GM23338 (cell line): ENCODE measurements around the gene CCAR1. TPM values are rescaled to one million over a fixed set of nuclear protein-coding genes. Genes with fewer than 3 reads are reported as not detected.

Source experiments
- ATAC-seq: fragments of 200-7000 bp; cut with Tn5 transposase; 3 replicates; pipeline ENCODE4 v1.9.1; 2020
- DNase-seq: peaks from one replicate; pipeline ENCODE4 v3.0.0-alpha.2; 2015; ENCODE audit warnings: low spot score
- H2AFZ ChIP-seq: fragments of 200-600 bp; sonication (generic); 2 replicates; pipeline ENCODE4 v1.8.0; 2016; ENCODE audit warnings: antibody characterized with exemption, mild to moderate bottlenecking, moderate library complexity
- H3F3A ChIP-seq: fragments of 200-600 bp; sonication (generic); replicated peaks from 2 replicates; pipeline ENCODE4 v1.8.0; 2017; ENCODE audit warnings: antibody characterized with exemption, mixed run types, low read depth
- H3K27ac ChIP-seq: fragments of 200-600 bp; sonication (generic); 2 replicates; pipeline ENCODE4 v1.6.1; 2016; ENCODE audit warnings: low read depth
- H3K27me3 ChIP-seq: fragments of 200-600 bp; sonication (generic); 2 replicates; pipeline ENCODE4 v1.8.0; 2016; ENCODE audit warnings: mild to moderate bottlenecking, mixed run types, moderate library complexity; ENCODE audit not compliant: insufficient read depth
- H3K36me3 ChIP-seq: fragments of 200-600 bp; sonication (generic); 2 replicates; pipeline ENCODE4 v1.8.0; 2016; ENCODE audit warnings: mild to moderate bottlenecking; ENCODE audit not compliant: insufficient read depth
- H3K4me1 ChIP-seq: fragments of 200-600 bp; sonication (generic); 2 replicates; pipeline ENCODE4 v1.8.0; 2016; ENCODE audit warnings: mild to moderate bottlenecking, moderate library complexity; ENCODE audit not compliant: insufficient read depth
- H3K4me2 ChIP-seq: fragments of 200-600 bp; sonication (generic); 2 replicates; pipeline ENCODE4 v1.7.1; 2017; ENCODE audit warnings: mixed run types
- H3K4me3 ChIP-seq: fragments of 200-600 bp; sonication (generic); 2 replicates; pipeline ENCODE4 v1.6.1; 2016; ENCODE audit warnings: mixed run types
- H3K79me2 ChIP-seq: fragments of 200-600 bp; sonication (generic); replicated peaks from 2 replicates; pipeline ENCODE4 v1.8.0; 2017; ENCODE audit warnings: mild to moderate bottlenecking; ENCODE audit not compliant: insufficient read depth
- H3K9me2 ChIP-seq: fragments of 200-600 bp; sonication (generic); 2 replicates; pipeline ENCODE4 v1.8.0; 2017; ENCODE audit not compliant: insufficient read depth
- H4K20me1 ChIP-seq: fragments of 200-600 bp; sonication (generic); replicated peaks from 2 replicates; pipeline ENCODE4 v1.8.0; 2017; ENCODE audit warnings: mild to moderate bottlenecking; ENCODE audit not compliant: insufficient read depth
- H3K27ac Mint-ChIP-seq: 2 replicates; pipeline ENCODE4 v1.8.0; 2020; ENCODE audit warnings: inconsistent platforms, mild to moderate bottlenecking, moderate library complexity, mixed read lengths
- H3K27me3 Mint-ChIP-seq: 3 replicates; pipeline ENCODE4 v1.8.0; 2022; ENCODE audit warnings: low read depth, mild to moderate bottlenecking, moderate library complexity, mixed read lengths, inconsistent platforms; ENCODE audit not compliant: insufficient read depth, poor library complexity
- H3K36me3 Mint-ChIP-seq: 3 replicates; pipeline ENCODE4 v1.8.0; 2021; ENCODE audit warnings: low read depth, mild to moderate bottlenecking, inconsistent platforms, moderate library complexity, mixed read lengths
- H3K4me1 Mint-ChIP-seq: 3 replicates; pipeline ENCODE4 v1.8.0; 2020; ENCODE audit warnings: mild to moderate bottlenecking, inconsistent platforms, mixed read lengths
- H3K4me3 Mint-ChIP-seq: 3 replicates; pipeline ENCODE4 v1.8.0; 2021; ENCODE audit warnings: moderate library complexity, mild to moderate bottlenecking, inconsistent platforms, mixed read lengths
- H3K9me3 Mint-ChIP-seq: 3 replicates; pipeline ENCODE4 v1.8.0; 2020; ENCODE audit warnings: moderate library complexity, mild to moderate bottlenecking, inconsistent platforms, mixed read lengths
- CTCF ChIP-seq, 2 experiments: fragments of 200-600 bp in 1 of 2; sonication (generic) in 1 of 2; conservative IDR thresholded peaks; 2 replicates each; pipeline versions ENCODE4 v1.5.1 to v1.6.1; 2016 to 2017; ENCODE audit warnings: antibody characterized with exemption in 2 of 2, low read depth in 2 of 2, mild to moderate bottlenecking in 2 of 2, moderate library complexity in 1 of 2
- EZH2phosphoT487 ChIP-seq: fragments of 200-600 bp; sonication (generic); IDR thresholded peaks from one replicate; pipeline ENCODE4 v1.8.1; 2018; ENCODE audit warnings: antibody characterized with exemption; ENCODE audit not compliant: unreplicated experiment
- ZNF114 ChIP-seq: fragments of 250-450 bp; sonication (Bioruptor Pico); IDR thresholded peaks from 2 replicates; pipeline ENCODE4 v1.5.0; 2020; ENCODE audit warnings: mild to moderate bottlenecking, moderate library complexity
- ZNF462 ChIP-seq: fragments of 250-450 bp; sonication (Bioruptor Pico); IDR thresholded peaks from 2 replicates; pipeline ENCODE4 v1.5.0; 2020; ENCODE audit warnings: mild to moderate bottlenecking, moderate library complexity
- polyA plus RNA-seq: library from polyadenylated mRNA; unstranded; fragments of >200 nt; fragmentation: Nextera tagmentation; extraction: Ambion mirVana; gene quantifications from 2 replicates; pipeline ENCODE4 v1.2.1, GENCODE V29; 2016
- total RNA-seq: library from RNA; depleted of rRNA; stranded (reverse); fragments of >200 nt; shearing (Covaris generic); gene quantifications from 2 replicates; pipeline ENCODE4 v1.2.3, GENCODE V29; 2014

Gene CCAR1
- total and polyA plus RNA-seq, 2 experiments from 2014 or later: 118 to 121 TPM

- TF ChIP-seq ZNF462 (CRISPR knock-in tag): no peak
- no peak overlapping the region for H3K27ac ChIP-seq
These were observed 75.6 kb downstream of the CCAR1 start for GRCh38 chr10:68796605-68797004.

GRCh38 chr10:68800211-68800610 is 79.2 kb downstream of the CCAR1 start:
- peaks cover 8% of the 10 kb centered on the region; the same call in 1 of the 2 replicates for H3K36me3 ChIP-seq
- no peaks in the 10 kb centered on the region for H3K4me1 Mint-ChIP-seq
- no peak for TF ChIP-seq EZH2phosphoT487
- TF ChIP-seq ZNF462 (CRISPR knock-in tag): no peak
- TF ChIP-seq CTCF (conservative IDR thresholded peaks at IDR 0.05; ENCODE audit: low read depth in 2 of 2): no peak
- TF ChIP-seq ZNF114 (CRISPR knock-in tag): no peak

More at GRCh38 chr10:68796605-68797004, 75.6 kb downstream of the CCAR1 start:
- no peaks in the 10 kb centered on the region for H3K9me3 Mint-ChIP-seq
- no peaks in the 10 kb centered on the region for H3K4me1 Mint-ChIP-seq
- Histone ChIP-seq H3K79me2 (no peaks in the 10 kb centered on the region), H3K4me2 (no peak overlapping the region), H4K20me1 (no peaks in the 10 kb centered on the region), H3K4me3 (no peak overlapping the region), H3K36me3 (peaks cover 19% of the 10 kb centered on the region), H3F3A (peaks cover 15% of the 10 kb centered on the region), H3K9me2 (no peaks in the 10 kb centered on the region), H2AFZ (no peak overlapping the region), H3K27me3 (no peaks in the 10 kb centered on the region), H3K4me1 (no peaks in the 10 kb centered on the region)
- H3K27me3 Mint-ChIP-seq: peaks cover 2% of the 10 kb centered on the region
- DNase-seq (no peak), ATAC-seq (no peak)
- no peak overlapping the region for H3K27ac Mint-ChIP-seq
- no peak overlapping the region for H3K4me3 Mint-ChIP-seq
- H3K36me3 Mint-ChIP-seq: peaks cover 22% of the 10 kb centered on the region; the same call in 2 of the 3 replicates

More at GRCh38 chr10:68800211-68800610, 79.2 kb downstream of the CCAR1 start:
- no peaks in the 10 kb centered on the region for H3K27me3 Mint-ChIP-seq
- Histone ChIP-seq H3K4me3 (no peak overlapping the region), H3K27me3 (no peaks in the 10 kb centered on the region), H3K79me2 (no peaks in the 10 kb centered on the region), H3K9me2 (no peaks in the 10 kb centered on the region), H2AFZ (no peak overlapping the region), H3K4me2 (no peak overlapping the region), H3K4me1 (no peaks in the 10 kb centered on the region), H3K27ac (no peak overlapping the region), H3F3A (no peaks in the 10 kb centered on the region; the same call in 1 of the 2 replicates), H4K20me1 (no peaks in the 10 kb centered on the region)
- no peaks in the 10 kb centered on the region for H3K9me3 Mint-ChIP-seq
- peaks cover 5% of the 10 kb centered on the region; the same call in 2 of the 3 replicates for H3K36me3 Mint-ChIP-seq
- DNase-seq (no peak), ATAC-seq (no peak)
- H3K4me3 Mint-ChIP-seq: no peak overlapping the region
- no peak overlapping the region for H3K27ac Mint-ChIP-seq
